NCI-H2081 (cell line): Measurements from ENCODE around the gene TMEM141.
"Not testable (repeated sequence)": the region's sequence is repeated elsewhere in the genome, so short reads cannot be mapped to it uniquely, and the experiment has no call there.

Source experiments
- DNase-seq, 2 experiments: peaks; one replicate each; lab custom pipeline; 2025; lab: John Stamatoyannopoulos, UW

TMEM141 gene

GRCh38 chr9:136755302-136756133 is 35.6 kb upstream of the TMEM141 start:
- DNase-seq = not testable (repeated sequence)

GRCh38 chr9:136756134-136756438 is 35.1 kb upstream of the TMEM141 start:
- no peak for DNase-seq

- no peak for DNase-seq
These were observed 34.3 kb upstream of the TMEM141 start for GRCh38 chr9:136756836-136757235.

- DNase-seq = no peak
These were observed 33.8 kb upstream of the TMEM141 start for GRCh38 chr9:136757328-136757727.

DNA sequence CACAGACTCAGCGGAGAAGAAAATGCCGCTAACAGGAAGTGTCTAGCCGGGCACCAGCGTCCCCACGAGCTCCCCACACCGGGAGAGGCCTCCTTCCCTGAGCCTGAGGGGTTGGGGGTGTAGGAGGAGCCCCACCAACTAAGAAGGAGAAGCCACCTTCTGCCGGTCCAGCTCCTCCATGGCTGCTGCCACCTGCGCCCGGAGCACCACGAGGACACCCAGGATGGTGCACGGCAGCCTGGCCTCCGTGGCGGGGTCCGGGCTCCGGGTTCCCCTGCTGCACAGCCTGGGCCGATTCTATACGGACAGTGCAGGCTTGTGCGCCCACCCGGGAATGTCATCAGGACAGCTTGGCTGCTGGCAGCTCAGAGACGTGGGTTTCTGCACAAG is 33.4 kb upstream of the TMEM141 start:
- no peak for DNase-seq

- DNase-seq = no peak
These were observed 32.1 kb upstream of the TMEM141 start for GRCh38 chr9:136759001-136759400.

DNA sequence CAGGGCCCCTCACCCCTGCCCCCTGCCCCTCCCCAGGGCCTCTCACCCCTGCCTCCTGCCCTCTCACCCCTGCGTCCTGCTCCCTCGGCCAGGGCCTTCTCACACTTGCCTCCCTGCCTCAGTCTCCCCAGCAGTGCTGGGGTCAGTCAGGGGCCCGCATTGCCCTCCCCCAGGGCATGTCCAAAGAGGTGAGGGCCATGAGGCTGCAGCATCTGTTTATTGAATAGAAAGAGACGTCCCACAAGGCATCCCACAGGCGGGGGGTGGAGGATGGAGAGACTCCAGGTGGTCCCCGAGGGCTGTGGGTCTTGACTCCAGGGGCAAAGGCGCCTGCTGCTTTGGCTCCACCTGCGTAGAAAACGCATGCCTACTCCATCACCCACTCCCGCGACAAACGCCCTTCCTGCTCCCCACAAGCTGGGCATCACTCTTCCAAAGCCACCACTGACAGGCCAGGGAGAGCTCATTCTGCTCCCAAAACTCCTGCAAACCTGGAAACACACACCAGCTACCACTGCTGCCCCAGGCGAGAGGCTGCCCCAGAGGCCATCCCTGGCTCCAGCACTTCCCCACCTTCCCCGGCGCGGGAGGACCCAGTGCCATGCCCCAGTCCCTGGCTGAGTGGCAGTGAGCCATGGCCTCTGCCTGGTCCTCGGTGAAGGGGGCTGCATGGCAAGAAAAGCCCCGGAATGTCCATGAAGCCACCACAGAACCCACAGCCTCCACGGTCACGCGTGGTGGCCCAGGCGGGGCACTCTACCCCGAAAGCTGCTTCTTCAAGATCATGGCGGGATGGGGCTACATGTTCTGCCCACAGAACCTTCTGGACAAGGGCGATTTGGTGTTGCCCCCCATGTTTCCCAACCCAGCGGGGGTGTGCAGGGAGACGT is 31.5 kb upstream of the TMEM141 start:
- DNase-seq = no peak

DNA sequence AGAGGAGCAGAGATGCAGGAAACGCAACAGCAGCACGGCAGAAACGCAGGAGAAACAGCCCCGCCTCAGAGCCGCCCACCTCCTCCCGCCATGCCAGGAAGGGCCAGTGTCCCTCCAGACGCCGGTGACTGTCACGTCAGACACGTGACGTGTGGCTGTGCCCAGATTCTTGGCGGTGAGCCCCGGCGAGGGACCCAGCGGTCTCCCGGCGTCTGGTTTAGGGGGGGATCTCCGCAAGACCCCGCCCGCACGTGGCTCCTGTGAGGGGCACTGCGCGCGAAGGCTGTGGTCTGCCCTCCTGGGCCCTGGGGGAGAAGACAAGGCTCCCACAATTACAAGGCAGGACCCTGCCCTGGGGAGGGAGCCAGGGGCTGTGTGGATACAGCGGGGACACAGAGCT is 30.7 kb upstream of the TMEM141 start:
- DNase-seq = no peak

DNA sequence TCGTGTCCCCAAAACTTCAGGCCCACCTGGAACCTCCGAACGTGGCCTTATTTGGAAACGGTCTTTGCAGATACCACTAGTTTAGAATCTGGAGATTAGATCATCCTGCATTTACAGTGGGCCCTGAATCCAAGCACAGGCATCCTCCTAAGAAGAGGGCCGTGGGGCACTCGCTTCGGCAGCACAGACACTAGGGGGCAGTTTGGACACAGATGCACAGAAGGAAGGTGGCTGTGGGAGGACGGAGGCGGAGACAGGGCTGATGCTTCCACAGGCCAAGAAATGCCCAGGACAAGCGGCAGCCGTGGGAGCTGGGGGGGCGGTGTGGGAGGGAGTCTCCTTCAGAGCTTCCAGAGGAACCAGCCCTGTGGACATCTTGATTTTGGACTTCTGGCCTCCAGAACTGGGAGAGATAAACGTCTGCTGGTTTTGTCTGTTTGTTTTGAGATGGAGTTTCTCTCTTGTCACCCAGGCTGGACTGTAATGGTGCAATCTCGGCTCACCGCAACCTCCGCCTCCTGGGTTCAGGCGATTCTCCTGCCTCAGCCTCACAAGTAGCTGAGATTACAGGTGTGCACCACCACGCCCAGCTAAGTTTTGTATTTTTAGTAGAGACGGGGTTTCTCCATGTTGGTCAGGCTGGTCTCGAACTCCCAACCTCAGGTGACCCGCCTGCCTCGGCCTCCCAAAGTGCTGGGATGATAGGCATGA is 30.2 kb upstream of the TMEM141 start:
- not testable (repeated sequence) for DNase-seq

DNA sequence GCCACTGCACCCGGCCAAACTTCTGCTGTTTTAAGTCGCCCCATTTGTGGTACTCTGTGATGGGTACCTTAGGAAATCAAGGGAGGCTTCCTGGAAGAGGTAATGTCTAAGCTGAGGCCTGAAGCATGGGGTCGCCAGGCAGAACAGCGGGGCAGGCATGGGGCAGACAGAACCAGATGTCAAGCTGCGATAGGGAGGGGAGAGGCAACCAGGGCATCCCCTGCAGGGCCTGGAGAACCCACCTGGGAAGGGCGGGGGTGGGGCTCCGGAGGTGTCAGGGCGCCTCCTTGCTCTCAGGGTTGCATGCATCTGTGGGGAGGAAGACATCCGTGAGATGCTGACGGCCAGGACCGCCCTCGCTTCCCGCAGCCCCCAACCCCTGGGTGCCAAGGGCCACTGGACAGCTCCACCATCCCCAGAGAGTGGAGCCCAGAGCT is 29.6 kb upstream of the TMEM141 start:
- DNase-seq = no peak

DNA sequence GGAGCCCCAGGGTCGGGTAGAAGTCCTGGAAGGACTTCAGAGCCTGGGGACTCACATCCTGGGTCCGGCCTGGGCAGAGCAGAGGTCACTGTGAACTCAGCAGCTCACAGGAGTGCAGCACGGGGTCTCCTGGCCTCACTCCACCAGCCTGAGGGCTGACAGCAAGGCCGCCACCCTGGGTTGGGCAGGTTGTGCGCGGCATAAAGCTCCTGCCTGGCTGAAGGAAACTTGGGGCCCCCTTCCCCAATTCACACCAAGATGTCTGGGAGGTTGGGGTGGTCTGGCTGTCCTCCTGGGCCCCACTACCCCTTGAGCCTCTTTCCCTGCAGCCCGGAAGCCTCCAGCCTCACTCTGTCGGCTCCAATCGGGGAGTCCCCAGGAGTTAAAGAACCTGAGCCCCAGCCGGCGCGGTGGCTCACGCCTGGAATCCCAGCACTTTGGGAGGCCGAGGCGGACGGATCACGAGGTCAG is 28.9 kb upstream of the TMEM141 start:
- DNase-seq = no peak

DNA sequence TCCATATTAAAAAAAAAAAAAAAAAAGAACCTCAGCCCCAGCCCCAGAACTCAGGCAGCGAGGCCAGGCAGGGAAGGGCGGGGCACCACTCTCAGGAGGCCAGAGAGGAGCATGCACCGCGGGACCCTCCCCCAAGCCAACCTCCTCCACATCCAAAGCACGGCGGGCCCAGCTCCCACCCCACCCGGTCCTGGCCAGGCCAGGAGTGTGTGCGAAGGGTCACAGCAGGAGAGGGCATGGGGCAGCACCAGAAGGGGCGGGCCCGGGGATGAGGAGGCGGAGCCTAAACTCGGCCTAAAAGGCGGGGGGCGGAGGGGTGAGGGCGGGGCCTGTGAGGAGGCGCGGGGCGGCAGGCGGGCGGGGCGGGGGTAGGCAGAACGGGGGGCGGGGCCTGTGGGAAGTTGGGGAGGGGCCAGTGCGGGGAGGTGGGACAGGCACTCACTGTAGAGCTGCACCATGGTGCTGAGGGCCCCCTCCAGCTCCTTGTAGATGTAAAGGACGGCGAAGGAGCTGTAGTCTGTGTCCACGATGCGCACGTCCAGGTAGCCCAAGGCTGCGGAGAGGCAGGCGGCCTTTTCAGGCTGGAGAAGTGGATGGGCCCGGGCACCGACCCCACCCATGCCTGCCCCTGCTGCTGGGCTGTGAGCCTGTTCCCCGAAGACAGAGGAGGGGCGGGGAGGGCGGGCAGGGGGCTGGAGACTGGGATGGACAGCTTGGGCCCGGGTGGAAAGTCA is 28.1 kb upstream of the TMEM141 start:
- no peak for DNase-seq

DNA sequence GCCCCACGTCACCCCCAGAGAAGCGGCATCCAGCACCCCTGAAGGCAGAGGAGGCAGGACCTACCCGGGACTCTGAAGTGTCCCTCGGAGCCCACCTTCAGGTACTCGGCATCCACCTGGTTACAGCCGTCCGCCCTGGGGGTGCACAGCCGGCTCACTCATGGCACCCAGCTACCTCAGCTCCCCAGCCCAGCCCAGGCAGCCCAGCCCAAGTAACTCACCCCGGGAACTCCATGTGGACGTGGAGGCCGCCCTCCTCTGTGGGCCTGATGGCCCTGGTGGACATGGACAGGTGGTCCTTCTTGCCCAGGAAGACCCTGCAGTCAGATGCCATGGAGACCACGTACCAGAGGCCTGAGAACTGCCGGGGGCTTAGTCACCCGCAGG is 27.5 kb upstream of the TMEM141 start:
- DNase-seq = no peak

GRCh38 chr9:136764301-136764891 is 26.7 kb upstream of the TMEM141 start, which contains the start of gene LCN15:
Gene LCN15 (minus strand): TSS chr9:136764518. CDS start chr9:136764488, 30 bp downstream.
- peak; percentile 56 to 84 for DNase-seq

DNA sequence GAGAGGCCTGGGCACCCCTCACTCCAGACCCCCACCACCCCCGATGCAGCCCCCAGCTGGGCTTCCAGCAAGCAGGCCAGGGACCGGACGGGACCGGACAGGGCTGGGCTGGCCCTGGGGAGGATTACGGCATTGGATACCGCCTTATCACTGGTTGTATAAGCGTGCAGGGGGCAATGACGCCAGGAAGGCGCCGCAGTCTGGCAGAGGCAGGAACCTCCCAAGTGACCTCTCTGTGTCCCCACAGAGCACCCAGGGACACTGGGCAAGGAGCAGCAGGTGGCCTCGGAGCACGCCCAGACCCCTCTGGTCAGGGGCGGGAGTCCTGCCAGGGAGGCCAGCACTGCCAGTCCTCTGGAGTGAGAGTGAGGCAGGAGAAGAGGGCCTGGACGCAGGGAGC is 26.1 kb upstream of the TMEM141 start:
- DNase-seq = no peak

DNA sequence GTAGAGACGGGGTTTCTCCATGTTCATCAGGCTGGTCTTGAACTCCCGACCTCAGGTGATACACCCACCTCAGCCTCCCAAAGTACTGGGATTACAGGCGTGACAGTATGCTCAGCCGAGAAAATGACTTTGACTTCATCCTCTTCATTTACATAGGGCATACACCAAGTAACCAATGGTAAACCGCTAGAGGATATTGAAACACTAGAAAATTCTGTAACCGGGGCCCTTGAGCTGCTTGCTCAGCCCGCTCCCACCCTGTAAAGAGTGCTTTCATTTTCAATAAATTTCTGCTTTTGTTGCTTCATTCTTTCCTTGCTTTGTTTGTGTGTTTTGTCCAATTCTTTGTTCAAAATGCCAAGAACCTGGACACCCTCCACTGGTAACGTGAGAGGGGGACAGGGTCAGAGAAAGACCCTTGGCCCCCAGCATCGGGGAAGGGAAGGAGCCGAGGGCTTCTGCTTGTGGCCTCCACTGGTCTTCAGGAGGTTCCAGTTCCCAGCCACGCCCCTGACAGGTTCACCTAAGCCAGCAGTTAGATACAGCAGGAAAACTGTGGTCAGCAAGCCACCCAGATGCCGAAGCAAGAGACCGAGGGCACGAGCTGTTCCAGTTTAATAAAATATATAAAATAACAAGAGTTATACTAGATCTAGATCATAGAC is 25.3 kb upstream of the TMEM141 start:
- not testable (repeated sequence) for DNase-seq

DNA sequence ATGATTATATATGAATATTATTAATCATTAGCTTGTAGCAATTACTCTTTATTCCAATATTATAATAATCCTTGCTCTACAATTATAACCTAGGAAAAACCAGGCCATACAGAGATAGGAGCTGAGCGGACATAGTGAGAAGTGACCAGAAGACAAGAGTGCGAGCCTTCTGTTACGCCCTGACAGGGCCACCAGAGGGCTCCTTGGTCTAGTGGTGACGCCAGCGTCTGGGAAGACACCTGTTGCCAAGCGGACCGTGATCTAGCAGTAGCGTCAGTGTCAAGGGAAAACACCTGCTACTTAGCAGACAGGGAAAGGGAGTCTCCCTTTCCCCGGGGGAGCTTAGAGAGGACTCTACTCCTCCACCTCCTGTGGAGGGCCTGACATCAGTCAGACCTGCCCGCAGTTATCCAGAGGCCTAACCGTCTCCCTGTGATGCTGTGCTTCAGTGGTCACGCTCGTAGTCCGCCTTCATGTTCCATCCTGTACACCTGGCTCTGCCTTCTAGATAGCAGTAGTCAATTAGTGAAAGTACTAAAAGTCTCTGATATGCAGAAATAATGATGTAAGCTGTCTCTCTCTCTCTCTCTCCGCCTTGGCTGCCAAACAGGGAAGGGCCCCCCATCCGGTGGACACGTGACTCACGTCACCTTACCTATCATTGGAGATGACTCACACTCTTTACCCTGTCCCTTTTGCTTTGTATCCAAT is 24.6 kb upstream of the TMEM141 start:
- peak; percentile 48 to 67 for DNase-seq

- DNase-seq = peak in 1 of 2 experiments; percentile 15
These were observed 21.4 kb upstream of the TMEM141 start for GRCh38 chr9:136769710-136770191.

DNA sequence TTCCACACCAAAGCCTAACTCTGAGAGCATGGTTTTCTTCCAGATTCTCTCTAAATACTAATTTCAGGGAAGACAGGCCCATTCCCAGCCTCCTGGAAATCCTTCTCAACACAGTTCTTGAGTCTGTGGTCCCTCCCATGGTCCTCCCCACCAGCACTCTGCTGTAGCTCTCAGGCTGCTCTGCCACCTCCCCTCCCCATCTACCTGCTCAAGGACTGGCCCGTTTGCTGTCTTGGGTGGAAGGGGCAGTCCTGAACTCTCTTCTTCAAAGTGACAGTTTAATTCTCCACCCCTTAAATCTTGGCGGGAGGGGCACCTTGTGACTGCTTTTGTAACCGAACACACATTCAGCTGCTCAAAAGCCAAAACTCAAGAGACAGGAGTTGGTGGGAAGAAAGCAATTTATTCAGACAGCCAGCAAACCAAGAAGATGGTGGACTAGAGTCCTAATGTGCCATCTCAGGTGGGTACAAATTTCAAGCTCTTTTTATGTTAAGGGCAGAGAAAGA is 19.2 kb upstream of the TMEM141 start:
- DNase-seq = no peak
